ENCODE results near the gene EIF5AL1.
"Not testable (repeated sequence)": the region's sequence is repeated elsewhere in the genome, so short reads cannot be mapped to it uniquely, and the experiment has no call there.

The EIF5AL1 gene

DNA sequence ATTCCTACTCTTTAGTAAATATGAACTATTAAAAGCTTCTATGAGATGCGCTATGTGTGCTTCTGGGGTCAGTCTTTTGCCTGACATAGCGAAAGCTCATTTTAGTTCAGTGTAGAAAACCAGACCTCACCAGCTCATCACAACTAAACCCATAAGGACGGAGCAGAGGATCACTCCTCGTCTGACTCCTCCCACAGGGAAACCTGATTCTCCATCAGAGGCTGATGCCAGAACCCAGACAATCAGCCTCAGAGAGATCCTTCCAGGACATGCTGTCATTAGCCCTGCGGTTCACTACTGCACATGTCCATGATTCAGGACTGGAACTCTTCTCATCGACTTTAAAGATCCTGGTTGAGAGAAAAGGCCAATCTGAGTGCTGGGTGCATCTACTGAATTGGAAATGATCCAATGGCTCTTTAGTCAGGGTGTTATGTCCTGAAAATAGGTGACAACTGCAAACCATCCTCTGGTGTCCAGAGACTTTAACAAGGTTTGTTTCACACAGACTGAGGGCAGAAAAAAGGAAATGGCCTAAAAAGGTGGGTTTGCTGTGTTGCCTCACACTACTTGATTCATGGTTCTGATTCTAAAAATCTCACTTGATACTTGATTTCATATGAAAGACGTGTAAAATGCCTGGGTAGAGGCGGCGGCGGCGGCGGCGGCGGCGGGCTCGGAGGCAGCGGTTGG, at the start of gene EIF5AL1:
TSS of gene EIF5AL1 (plus strand) at position 643 of the 693 bp plus-strand sequence. CDS start 117 bp downstream, outside the sequence.
- H3K4me2 ChIP-seq (ENCODE audit: low read depth, low read length, poor library complexity, severe bottlenecking); H2AFZ ChIP-seq (ENCODE audit: low read depth, low read length, severe bottlenecking); H3K79me2 ChIP-seq (ENCODE audit: insufficient read depth, low read length); H3K9ac ChIP-seq (ENCODE audit: low read length); H3K27me3 ChIP-seq (ENCODE audit: low read length); H3K9me3 ChIP-seq (ENCODE audit: insufficient read depth, low read length); H3K27ac ChIP-seq (ENCODE audit: low read depth, low read length); H3K9me2 ChIP-seq (replicated peaks; ENCODE audit: insufficient read depth, low read length); H3K36me3 ChIP-seq (ENCODE audit: low read length); H4K20me1 ChIP-seq (ENCODE audit: low read depth, low read length); H3K4me3 ChIP-seq (ENCODE audit: insufficient read depth, low read length, poor library complexity, severe bottlenecking); H3F3A ChIP-seq (ENCODE audit: insufficient read depth): not testable (repeated sequence)

DNA sequence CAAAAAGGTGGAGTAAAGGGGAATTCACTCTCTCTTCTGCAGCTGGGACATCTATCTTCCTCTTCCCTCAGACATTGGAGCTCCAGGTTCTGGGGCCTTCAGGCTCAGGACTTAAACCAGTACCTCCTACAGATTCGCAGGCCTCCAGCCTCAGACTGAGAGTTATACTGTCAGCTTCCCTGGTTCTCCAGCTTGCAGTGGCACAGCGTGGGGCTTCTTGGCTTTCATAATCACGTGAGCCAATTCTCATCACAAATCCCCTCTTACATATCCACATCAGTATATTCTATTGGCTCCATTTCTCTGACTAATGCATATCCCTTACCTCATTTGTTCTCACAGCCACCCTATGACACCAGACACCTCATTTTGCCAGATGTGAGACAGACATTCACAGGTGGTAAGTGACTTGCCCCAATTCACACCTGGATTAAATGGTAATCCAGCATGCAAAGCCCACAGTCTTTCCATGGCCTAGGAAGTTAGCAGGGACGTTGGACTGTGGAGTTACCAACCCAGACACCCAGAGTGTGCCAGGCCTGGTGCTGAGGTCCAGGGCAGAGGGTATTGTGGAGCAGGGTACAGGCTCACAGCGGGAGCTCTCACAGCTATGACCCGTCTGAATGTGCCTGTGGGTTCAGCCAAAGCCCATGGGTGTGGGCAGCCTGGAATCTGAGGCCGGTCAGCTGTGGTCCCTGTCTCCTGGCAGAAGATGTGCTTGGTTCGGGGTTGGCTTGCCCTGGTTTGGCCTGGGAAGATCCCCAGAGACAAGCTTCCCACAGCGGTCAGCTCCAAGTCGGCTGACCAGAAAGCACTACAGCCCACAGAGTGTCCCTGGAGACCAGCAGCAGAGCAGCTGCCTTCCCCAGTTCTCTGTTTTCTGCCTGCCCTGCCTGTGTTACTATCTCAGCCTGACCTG, 48.5 kb upstream of the EIF5AL1 start:
- Histone ChIP-seq H2AFZ (ENCODE audit: low read depth, low read length, severe bottlenecking) (no peak overlapping the region), H3K27me3 (ENCODE audit: low read length) (no peaks in the 10 kb centered on the region), H3K4me2 (ENCODE audit: low read depth, low read length, poor library complexity, severe bottlenecking) (no peak overlapping the region), H3K27ac (ENCODE audit: low read depth, low read length) (no peak overlapping the region), H3K9me2 (replicated peaks; ENCODE audit: insufficient read depth, low read length) (no peaks in the 10 kb centered on the region), H3K9me3 (ENCODE audit: insufficient read depth, low read length) (no peaks in the 10 kb centered on the region), H4K20me1 (ENCODE audit: low read depth, low read length) (no peaks in the 10 kb centered on the region), H3F3A (ENCODE audit: insufficient read depth) (no peaks in the 10 kb centered on the region), H3K79me2 (ENCODE audit: insufficient read depth, low read length) (no peaks in the 10 kb centered on the region), H3K4me3 (ENCODE audit: insufficient read depth, low read length, poor library complexity, severe bottlenecking) (no peak overlapping the region), H3K36me3 (ENCODE audit: low read length) (no peaks in the 10 kb centered on the region), H3K9ac (ENCODE audit: low read length) (no peak overlapping the region)
- TF ChIP-seq EZH2phosphoT487 (conservative IDR thresholded peaks at IDR 0.05; ENCODE audit: low read length), result no peak
- TF ChIP-seq, protein P1, sequence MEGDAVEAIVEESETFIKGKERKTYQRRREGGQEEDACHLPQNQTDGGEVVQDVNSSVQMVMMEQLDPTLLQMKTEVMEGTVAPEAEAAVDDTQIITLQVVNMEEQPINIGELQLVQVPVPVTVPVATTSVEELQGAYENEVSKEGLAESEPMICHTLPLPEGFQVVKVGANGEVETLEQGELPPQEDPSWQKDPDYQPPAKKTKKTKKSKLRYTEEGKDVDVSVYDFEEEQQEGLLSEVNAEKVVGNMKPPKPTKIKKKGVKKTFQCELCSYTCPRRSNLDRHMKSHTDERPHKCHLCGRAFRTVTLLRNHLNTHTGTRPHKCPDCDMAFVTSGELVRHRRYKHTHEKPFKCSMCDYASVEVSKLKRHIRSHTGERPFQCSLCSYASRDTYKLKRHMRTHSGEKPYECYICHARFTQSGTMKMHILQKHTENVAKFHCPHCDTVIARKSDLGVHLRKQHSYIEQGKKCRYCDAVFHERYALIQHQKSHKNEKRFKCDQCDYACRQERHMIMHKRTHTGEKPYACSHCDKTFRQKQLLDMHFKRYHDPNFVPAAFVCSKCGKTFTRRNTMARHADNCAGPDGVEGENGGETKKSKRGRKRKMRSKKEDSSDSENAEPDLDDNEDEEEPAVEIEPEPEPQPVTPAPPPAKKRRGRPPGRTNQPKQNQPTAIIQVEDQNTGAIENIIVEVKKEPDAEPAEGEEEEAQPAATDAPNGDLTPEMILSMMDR (IDR thresholded peaks at IDR 0.05; ENCODE audit: insufficient read depth, low read length, poor library complexity, severe bottlenecking), result no peak

DNA sequence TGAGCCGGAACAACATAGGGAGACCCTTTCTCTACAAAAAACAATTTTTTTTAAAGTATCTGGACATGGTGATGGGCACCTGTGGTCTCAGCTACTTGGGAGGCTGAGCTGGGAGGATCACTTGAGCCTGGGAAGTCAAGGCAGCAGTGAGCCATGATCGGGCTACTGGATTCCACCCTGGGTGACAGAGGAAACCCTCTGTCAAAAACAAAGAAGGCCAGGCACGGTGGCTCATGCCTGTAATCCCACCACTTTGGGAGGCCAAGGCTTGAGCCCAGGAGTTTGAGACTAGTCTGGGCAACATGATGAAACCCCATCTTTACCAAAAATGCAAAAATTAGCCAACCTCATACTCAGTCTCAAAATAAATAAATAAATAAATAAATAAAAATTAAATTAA, 47.0 kb upstream of the EIF5AL1 start:
- Histone ChIP-seq H3K27ac (ENCODE audit: low read depth, low read length) (no peak overlapping the region), H3K79me2 (ENCODE audit: insufficient read depth, low read length) (no peaks in the 10 kb centered on the region), H3K4me2 (ENCODE audit: low read depth, low read length, poor library complexity, severe bottlenecking) (no peak overlapping the region), H3K36me3 (ENCODE audit: low read length) (no peaks in the 10 kb centered on the region), H3K9me2 (replicated peaks; ENCODE audit: insufficient read depth, low read length) (no peaks in the 10 kb centered on the region), H3F3A (ENCODE audit: insufficient read depth) (no peaks in the 10 kb centered on the region), H3K27me3 (ENCODE audit: low read length) (no peaks in the 10 kb centered on the region), H4K20me1 (ENCODE audit: low read depth, low read length) (no peaks in the 10 kb centered on the region), H3K9ac (ENCODE audit: low read length) (no peak overlapping the region), H3K9me3 (ENCODE audit: insufficient read depth, low read length) (no peaks in the 10 kb centered on the region), H3K4me3 (ENCODE audit: insufficient read depth, low read length, poor library complexity, severe bottlenecking) (no peak overlapping the region), H2AFZ (ENCODE audit: low read depth, low read length, severe bottlenecking) (no peak overlapping the region)
- TF ChIP-seq, protein P1 (IDR thresholded peaks at IDR 0.05; ENCODE audit: insufficient read depth, low read length, poor library complexity, severe bottlenecking), result no peak
- no peak for TF ChIP-seq EZH2phosphoT487 (conservative IDR thresholded peaks at IDR 0.05; ENCODE audit: low read length)

All from SU-DHL-6 (cell line).